HepG2 (cell line): ENCODE measurements around the gene STK4.

ENCODE experiments used
- ARID3A ChIP-seq: IDR thresholded peaks from 2 replicates; pipeline ENCODE4 v1.6.1; 2012; ENCODE audit warnings: low read depth, low read length, improper control_type of control experiment
- CBX5 ChIP-seq: sonication (generic); formaldehyde crosslinking; IDR thresholded peaks from 2 replicates; pipeline ENCODE4 v1.4.0; 2020; ENCODE audit warnings: missing genetic modification reagents, borderline replicate concordance
- CREBL2 ChIP-seq: sonication (generic); formaldehyde crosslinking; IDR thresholded peaks from 2 replicates; pipeline ENCODE4 v1.8.1; 2023; ENCODE audit warnings: missing genetic modification reagents, mild to moderate bottlenecking, borderline replicate concordance
- CTCF ChIP-seq: sonication (generic); formaldehyde crosslinking; IDR thresholded peaks from 2 replicates; pipeline ENCODE4 v1.5.0; 2020; ENCODE audit warnings: mild to moderate bottlenecking, missing genetic modification reagents, moderate library complexity
- KAT8 ChIP-seq: IDR thresholded peaks from 2 replicates; pipeline ENCODE4 v1.6.1; 2016; ENCODE audit warnings: missing genetic modification reagents, missing compliant biosample characterization
- KLF6 ChIP-seq: IDR thresholded peaks from 2 replicates; pipeline ENCODE4 v1.8.0; 2016; ENCODE audit warnings: missing biosample characterization, missing genetic modification reagents
- PATZ1 ChIP-seq: sonication (generic); formaldehyde crosslinking; IDR thresholded peaks from 2 replicates; pipeline ENCODE4 v1.4.0; 2020; ENCODE audit warnings: missing genetic modification reagents
- POLR2A ChIP-seq, 2 experiments: IDR thresholded peaks; 2 replicates each; pipeline ENCODE4 v1.6.1; 2011; ENCODE audit warnings: low read depth in 2 of 2, low read length in 2 of 2, mild to moderate bottlenecking in 1 of 2, moderate library complexity in 1 of 2; ENCODE audit not compliant: insufficient read depth in 1 of 2
- RERE ChIP-seq: IDR thresholded peaks from 2 replicates; pipeline ENCODE4 v1.6.1; 2016; ENCODE audit warnings: low read depth, missing genetic modification reagents, missing compliant biosample characterization
- SRY ChIP-seq: sonication (generic); formaldehyde crosslinking; IDR thresholded peaks from 2 replicates; pipeline ENCODE4 v1.8.0; 2022; ENCODE audit warnings: mild to moderate bottlenecking, missing genetic modification reagents
- TERF1 ChIP-seq: sonication (generic); formaldehyde crosslinking; IDR thresholded peaks from 2 replicates; pipeline ENCODE4 v1.8.0; 2022; ENCODE audit warnings: mild to moderate bottlenecking, missing genetic modification reagents, moderate library complexity
- USF2 ChIP-seq, 2 experiments: sonication (generic) in 1 of 2; formaldehyde crosslinking in 1 of 2; IDR thresholded peaks; 2 replicates each; pipeline versions ENCODE4 v1.5.1 to v1.6.1; 2011 to 2020; ENCODE audit warnings: borderline replicate concordance in 1 of 2, low read depth in 1 of 2, low read length in 1 of 2, mild to moderate bottlenecking in 1 of 2, missing genetic modification reagents in 1 of 2, moderate library complexity in 1 of 2
- ZBTB21 ChIP-seq: sonication (generic); formaldehyde crosslinking; IDR thresholded peaks from 2 replicates; pipeline ENCODE4 v1.4.0; 2020; ENCODE audit warnings: missing genetic modification reagents
- ZHX1 ChIP-seq: sonication (generic); formaldehyde crosslinking; IDR thresholded peaks from 2 replicates; pipeline ENCODE4 v1.8.1; 2022; ENCODE audit warnings: low read depth, mild to moderate bottlenecking, missing genetic modification reagents

GRCh38 chr20:45114465-45115385, 148.4 kb downstream of the STK4 start, which contains the start of gene WFDC5:
- no peak for TF ChIP-seq CTCF
- TF ChIP-seq TERF1 (CRISPR knock-in tag), result no peak
- no peak for TF ChIP-seq CBX5 (CRISPR knock-in tag)
- no peak for TF ChIP-seq CREBL2 (CRISPR knock-in tag)
- no peak for TF ChIP-seq SRY (CRISPR knock-in tag)
- no peak for TF ChIP-seq USF2 (IDR thresholded peaks at IDR 0.05; ENCODE audit: low read depth, low read length)
- TF ChIP-seq USF2 (CRISPR knock-in tag; IDR thresholded peaks at IDR 0.05; ENCODE audit: borderline replicate concordance), result no peak
- TF ChIP-seq KLF6 (CRISPR knock-in tag), result no peak
- no peak for TF ChIP-seq POLR2A (IDR thresholded peaks at IDR 0.05; ENCODE audit: insufficient read depth in 1 of 2, low read depth in 2 of 2, low read length in 2 of 2)
- TF ChIP-seq ARID3A, result no peak
- no peak for TF ChIP-seq RERE
- no peak for TF ChIP-seq KAT8 (CRISPR knock-in tag)
- no peak for TF ChIP-seq PATZ1 (CRISPR knock-in tag)
- TF ChIP-seq ZBTB21 (CRISPR knock-in tag), result no peak
- TF ChIP-seq ZHX1 (CRISPR knock-in tag), result no peak
